ENCODE results near the gene RPL7L1. TPM values are rescaled to one million over a fixed set of nuclear protein-coding genes. Genes with fewer than 3 reads are reported as not detected.

The RPL7L1 gene
- total RNA-seq, 1 experiment from 2014 or later = 84.1 TPM

GRCh38 chr6:42933205-42933604 is 53.8 kb downstream of the RPL7L1 start:
- Histone ChIP-seq H4K20me1 (ENCODE audit: insufficient read depth) (no peaks in the 10 kb centered on the region; the same call in 1 of the 2 replicates), H3K9me3 (ENCODE audit: insufficient read depth, low read depth) (no peaks in the 10 kb centered on the region), H3K27ac (no peak overlapping the region), H3K4me1 (replicated peaks; ENCODE audit: insufficient read depth) (peaks cover 12% of the 10 kb centered on the region), H3K9me2 (ENCODE audit: insufficient read depth) (no peaks in the 10 kb centered on the region), H3K4me3 (no peak overlapping the region), H3K4me2 (no peak overlapping the region), H3K36me3 (ENCODE audit: low read depth) (peaks cover 19% of the 10 kb centered on the region), H3K79me2 (ENCODE audit: low read depth) (peaks cover 34% of the 10 kb centered on the region), H3K27me3 (ENCODE audit: insufficient read depth, low read depth) (no peaks in the 10 kb centered on the region), H2AFZ (no peak overlapping the region), H3F3A (ENCODE audit: insufficient read depth, low read depth) (peaks cover 27% of the 10 kb centered on the region)
- POLR2A ChIA-PET (ENCODE audit: unreplicated experiment) = no interaction called here
- CTCF ChIA-PET = no interaction called here
- no TSS peak for BruUV-seq (replicated peaks)
- DNase-seq = no peak
- intact Hi-C loops (cut with micrococcal nuclease; ENCODE audit: unreplicated experiment) = no loop called here
- TF ChIP-seq EZH2 (IDR thresholded peaks at IDR 0.05; ENCODE audit: low read depth) = no peak

- no peaks in the 10 kb centered on the region for H3K9me3 ChIP-seq (ENCODE audit: insufficient read depth, low read depth)
- peaks cover 10% of the 10 kb centered on the region for H3F3A ChIP-seq (ENCODE audit: insufficient read depth, low read depth)
- no peak overlapping the region for H3K4me3 ChIP-seq
- H3K4me2 ChIP-seq = no peak overlapping the region
- H3K36me3 ChIP-seq (ENCODE audit: low read depth) = peaks cover 19% of the 10 kb centered on the region
- peaks cover 32% of the 10 kb centered on the region for H3K79me2 ChIP-seq (ENCODE audit: low read depth)
- H3K4me1 ChIP-seq (replicated peaks; ENCODE audit: insufficient read depth) = peaks cover 9% of the 10 kb centered on the region
- no peaks in the 10 kb centered on the region for H3K27me3 ChIP-seq (ENCODE audit: insufficient read depth, low read depth)
- TF ChIP-seq CTCF (conservative IDR thresholded peaks at IDR 0.05) (no peak), EZH2 (IDR thresholded peaks at IDR 0.05; ENCODE audit: low read depth) (no peak)
- ChIA-PET POLR2A (ENCODE audit: unreplicated experiment) (no interaction called here), CTCF (no interaction called here)
- no peaks in the 10 kb centered on the region for H3K9me2 ChIP-seq (ENCODE audit: insufficient read depth)
- H3K27ac ChIP-seq = no peak overlapping the region
- BruUV-seq (replicated peaks) = no TSS peak
- H4K20me1 ChIP-seq (ENCODE audit: insufficient read depth) = no peaks in the 10 kb centered on the region; the same call in 1 of the 2 replicates
- no peak overlapping the region for H2AFZ ChIP-seq
- intact Hi-C loops (cut with micrococcal nuclease; ENCODE audit: unreplicated experiment) = no loop called here
- DNase-seq = no peak
Observed at GRCh38 chr6:42935322-42935721, 55.9 kb downstream of the RPL7L1 start.

- no peak overlapping the region for H3K27ac ChIP-seq
- no peaks in the 10 kb centered on the region; the same call in 1 of the 2 replicates for H3F3A ChIP-seq (ENCODE audit: insufficient read depth, low read depth)
- H3K27me3 ChIP-seq (ENCODE audit: insufficient read depth, low read depth) = no peaks in the 10 kb centered on the region
- CTCF ChIA-PET = no interaction called here
- H3K79me2 ChIP-seq (ENCODE audit: low read depth) = peaks cover 21% of the 10 kb centered on the region
- H2AFZ ChIP-seq = no peak overlapping the region
- H3K4me3 ChIP-seq = no peak overlapping the region
- intact Hi-C loops (cut with micrococcal nuclease; ENCODE audit: unreplicated experiment) = no loop called here
- BruUV-seq (replicated peaks) = no TSS peak
- no peak overlapping the region for H3K4me2 ChIP-seq
- no peaks in the 10 kb centered on the region for H3K9me3 ChIP-seq (ENCODE audit: insufficient read depth, low read depth)
- no peak for DNase-seq
- H3K9me2 ChIP-seq (ENCODE audit: insufficient read depth) = no peaks in the 10 kb centered on the region
- no peaks in the 10 kb centered on the region; the same call in 1 of the 2 replicates for H4K20me1 ChIP-seq (ENCODE audit: insufficient read depth)
- POLR2A ChIA-PET (ENCODE audit: unreplicated experiment) = no interaction called here
- H3K36me3 ChIP-seq (ENCODE audit: low read depth) = peaks cover 19% of the 10 kb centered on the region
- TF ChIP-seq CTCF (conservative IDR thresholded peaks at IDR 0.05) = no peak
- no peak for TF ChIP-seq EZH2 (IDR thresholded peaks at IDR 0.05; ENCODE audit: low read depth)
- H3K4me1 ChIP-seq (replicated peaks; ENCODE audit: insufficient read depth) = no peaks in the 10 kb centered on the region
Observed at GRCh38 chr6:42936398-42936797, 57.0 kb downstream of the RPL7L1 start.

All from PC-9 (cell line).